Ovary (tissue), 9 donors: Measurements from ENCODE around the gene PSMD12. TPM values are rescaled to one million over a fixed set of nuclear protein-coding genes. Genes with fewer than 3 reads are reported as not detected.

Experiments
- DNase-seq, 5 donors: peaks; one replicate each; pipeline ENCODE4 v3.0.0-alpha.2; 2019 to 2020
- H3K27ac ChIP-seq, 2 donors: fragments of 200-600 bp; one replicate each; pipeline versions ENCODE4 v1.5.1 to v1.8.0; 2019 to 2022
- H3K27me3 ChIP-seq: fragments of 200-600 bp; one replicate; pipeline ENCODE4 v1.8.0; 2022
- H3K36me3 ChIP-seq: fragments of 200-600 bp; sonication (generic); one replicate; pipeline ENCODE4 v1.5.1; 2019
- H3K4me1 ChIP-seq: one replicate; pipeline ENCODE4 v1.8.1; 2013; ENCODE audit warnings: mild to moderate bottlenecking, moderate library complexity; ENCODE audit not compliant: insufficient read depth
- H3K4me3 ChIP-seq: fragments of 200-600 bp; sonication (generic); one replicate; pipeline ENCODE4 v1.5.1; 2017
- H3K9me3 ChIP-seq, 2 donors: fragments of 200-600 bp in 1 of 2; sonication (generic) in 1 of 2; one replicate each; pipeline versions ENCODE4 v1.5.1 to v1.8.1; 2013 to 2019; ENCODE audit warnings: mild to moderate bottlenecking in 1 of 2, moderate library complexity in 1 of 2
- CTCF ChIP-seq, 3 donors: fragments of 450-650 bp in 2 of 3; fragments of 200-600 bp in 1 of 3; IDR thresholded peaks; one replicate each; pipeline versions ENCODE4 v1.5.1 to v1.8.0; 2016 to 2022; ENCODE audit warnings: antibody characterized with exemption in 3 of 3, mild to moderate bottlenecking in 1 of 3
- EP300 ChIP-seq: sonication (generic); formaldehyde crosslinking; IDR thresholded peaks from one replicate; pipeline ENCODE4 v1.6.1; 2017; ENCODE audit warnings: antibody characterized with exemption
- POLR2A ChIP-seq: fragments of 450-650 bp; IDR thresholded peaks from one replicate; pipeline ENCODE4 v1.6.1; 2017; ENCODE audit warnings: antibody characterized with exemption, mild to moderate bottlenecking, moderate library complexity
- WGBS, 3 donors: extraction: QIAGEN DNeasy Blood & Tissue Kit in 1 of 3; methylation state at CpG; one replicate each; pipeline versions ENCODE4 v1.1.5 to v1.1.7; 2013 to 2017; 5-methylcytosine and 5-hydroxymethylcytosine counted together
- intact Hi-C, 4 donors: fragments of 100-400 bp; cut with DNase I; formaldehyde crosslinking; loops; one replicate each; pipeline versions ENCODE4 v1.11.0 to v1.15.1; 2022 to 2023
- polyA plus RNA-seq, 2 donors: library from polyadenylated mRNA; stranded (reverse); fragments of 200-250 nt in 1 of 2; fragments of 350-450 nt in 1 of 2; fragmentation: Illumina TruSeq in 1 of 2; extraction: RNeasy Lipid Tissue Mini Kit (QIAGEN cat#74804) in 1 of 2; gene quantifications; one replicate each; pipeline ENCODE4 v1.2.3, GENCODE V29; 2013 to 2014
- small RNA-seq: library from RNA; depleted of rRNA; stranded (forward); fragments of <200 nt; gene quantifications from one replicate; pipeline ENCODE3, GENCODE V24; 2016
- total RNA-seq, 7 donors: library from RNA; depleted of rRNA in 2 of 7; stranded (reverse); fragments of >200 nt in 2 of 7; fragmentation: NEBNext Ultra II Directional in 3 of 7; extraction: Animal tissue kit (Norgen Biotek cat#: 25700) in 3 of 7; gene quantifications; one replicate each; pipeline versions ENCODE4 v1.1.0 to v1.2.4, GENCODE V29; 2016 to 2023
- donor health status: DM: no; HTN: no; CAD: no; lungs with moderate emphysema.
- donor health status: DM: no; HTN: no; CAD: no.
- donor health status: Bipolar disorder and iron deficiency.
- donor health status: DM: yes; HTN: yes; CAD: no.
- donor health status: DM: no; HTN: no; CAD: no.
- donor health status: DM: yes; HTN: yes; CAD: no.

The PSMD12 gene
- total and polyA plus RNA-seq, 9 donors, result 12.4 to 41.7 (median 36.8) TPM

- peak; percentile 83 to 93 (median 89) for DNase-seq
These were observed 77.0 kb downstream of the PSMD12 start for GRCh38 chr17:67289181-67289876.

More at GRCh38 chr17:67289181-67289876, 77.0 kb downstream of the PSMD12 start:
- TF ChIP-seq CTCF (IDR thresholded peaks at IDR 0.05), result no peak
- TF ChIP-seq POLR2A, result no peak
- TF ChIP-seq EP300, result no peak
- 1 to 4% (median 3%) methylated on average over 14 of the region's 14 CpGs for WGBS, 3 donors
- Histone ChIP-seq H3K9me3 (no peaks in the 10 kb centered on the region), H3K27me3 (no peaks in the 10 kb centered on the region), H3K27ac (no peak overlapping the region), H3K36me3 (no peaks in the 10 kb centered on the region), H3K4me3 (no peak overlapping the region), H3K4me1 (peaks cover 5% of the 10 kb centered on the region)
- intact Hi-C loops, result no loop called here

Small RNA genes within 50 kb of the gene (small RNA-seq; reads per million reads assigned to genes)
- gene RF00019, result not detected

Other genes starting within 250 kb of the PSMD12 start
- 10 to 100 TPM; 45.3 to 72.8 (median 58.3) TPM for gene HELZ, start 121.4 kb downstream of the PSMD12 start, total RNA-seq
- gene HELZ, start 121.4 kb downstream of the PSMD12 start, polyA plus RNA-seq, result 10 to 100 TPM in 1 of 2 donors, 1 to 10 TPM in 1; 8.4 to 20.1 TPM
- gene PITPNC1, start 10.7 kb upstream of the PSMD12 start, total RNA-seq, result 10 to 100 TPM; 14.9 to 40.9 (median 23.8) TPM
- 10 to 100 TPM; 21.0 to 33.3 TPM for gene PITPNC1, start 10.7 kb upstream of the PSMD12 start, polyA plus RNA-seq